ENCODE data around the gene GLIPR1L1.

DNA sequence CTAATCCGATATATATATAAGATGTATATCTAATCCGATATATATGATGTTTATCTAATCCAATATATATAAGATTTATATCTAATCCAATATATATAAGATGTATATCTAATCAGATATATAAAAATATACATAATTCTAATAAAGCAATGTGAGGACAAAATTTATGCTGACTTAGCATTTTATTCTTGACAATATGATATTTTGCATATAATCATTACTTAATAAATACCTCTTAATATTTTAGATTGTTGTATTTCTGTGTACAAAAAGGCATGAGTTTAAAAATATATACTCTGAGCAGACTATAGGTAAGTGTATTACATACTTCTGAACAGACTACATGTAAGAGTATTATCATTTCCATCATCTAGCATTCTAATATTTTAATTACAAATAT lies 75.4 kb downstream of the GLIPR1L1 start:
- TF ChIP-seq, protein P1, sequence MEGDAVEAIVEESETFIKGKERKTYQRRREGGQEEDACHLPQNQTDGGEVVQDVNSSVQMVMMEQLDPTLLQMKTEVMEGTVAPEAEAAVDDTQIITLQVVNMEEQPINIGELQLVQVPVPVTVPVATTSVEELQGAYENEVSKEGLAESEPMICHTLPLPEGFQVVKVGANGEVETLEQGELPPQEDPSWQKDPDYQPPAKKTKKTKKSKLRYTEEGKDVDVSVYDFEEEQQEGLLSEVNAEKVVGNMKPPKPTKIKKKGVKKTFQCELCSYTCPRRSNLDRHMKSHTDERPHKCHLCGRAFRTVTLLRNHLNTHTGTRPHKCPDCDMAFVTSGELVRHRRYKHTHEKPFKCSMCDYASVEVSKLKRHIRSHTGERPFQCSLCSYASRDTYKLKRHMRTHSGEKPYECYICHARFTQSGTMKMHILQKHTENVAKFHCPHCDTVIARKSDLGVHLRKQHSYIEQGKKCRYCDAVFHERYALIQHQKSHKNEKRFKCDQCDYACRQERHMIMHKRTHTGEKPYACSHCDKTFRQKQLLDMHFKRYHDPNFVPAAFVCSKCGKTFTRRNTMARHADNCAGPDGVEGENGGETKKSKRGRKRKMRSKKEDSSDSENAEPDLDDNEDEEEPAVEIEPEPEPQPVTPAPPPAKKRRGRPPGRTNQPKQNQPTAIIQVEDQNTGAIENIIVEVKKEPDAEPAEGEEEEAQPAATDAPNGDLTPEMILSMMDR (conservative IDR thresholded peaks at IDR 0.05), result no peak
- no peak for TF ChIP-seq EZH2 (IDR thresholded peaks at IDR 0.05; ENCODE audit: low read depth)
